HG03095 (cell line): Measurements from ENCODE around the gene SLC5A5.

ENCODE experiments used
- ATAC-seq: cut with Tn5 transposase; IDR thresholded peaks from one replicate; pipeline ENCODE4 v1.9.1; 2021; ENCODE audit warnings: moderate library complexity; ENCODE audit not compliant: unreplicated experiment

The SLC5A5 gene

DNA sequence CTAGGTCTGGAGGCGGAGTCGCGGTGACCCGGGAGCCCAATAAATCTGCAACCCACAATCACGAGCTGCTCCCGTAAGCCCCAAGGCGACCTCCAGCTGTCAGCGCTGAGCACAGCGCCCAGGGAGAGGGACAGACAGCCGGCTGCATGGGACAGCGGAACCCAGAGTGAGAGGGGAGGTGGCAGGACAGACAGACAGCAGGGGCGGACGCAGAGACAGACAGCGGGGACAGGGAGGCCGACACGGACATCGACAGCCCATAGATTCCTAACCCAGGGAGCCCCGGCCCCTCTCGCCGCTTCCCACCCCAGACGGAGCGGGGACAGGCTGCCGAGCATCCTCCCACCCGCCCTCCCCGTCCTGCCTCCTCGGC is at the start of gene SLC5A5:
Gene SLC5A5, plus strand, starts transcription at position 68 of the 373 bp plus-strand sequence. CDS start 375 bp downstream, outside the sequence.
- no peak for ATAC-seq

DNA sequence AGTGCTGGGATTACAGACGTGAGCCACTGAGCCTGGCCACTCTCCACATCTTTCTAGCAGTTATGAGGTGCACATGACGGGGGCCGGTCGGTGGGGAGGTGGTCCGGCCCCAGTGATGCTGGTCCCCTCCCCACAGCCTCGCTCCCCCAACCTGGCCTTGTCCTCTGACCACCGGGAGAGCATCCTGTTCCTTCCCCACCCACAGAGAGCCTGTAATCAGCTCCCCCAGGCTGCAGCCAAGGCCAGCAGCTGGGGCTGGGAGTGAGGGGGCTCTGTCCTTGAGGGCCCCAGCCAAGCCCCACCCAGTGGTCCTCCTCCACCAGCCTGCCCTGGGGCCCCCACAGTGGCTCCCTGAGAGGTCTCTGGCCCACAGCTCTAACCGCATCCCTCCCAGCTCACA is 47.4 kb upstream of the SLC5A5 start:
- no peak for ATAC-seq

DNA sequence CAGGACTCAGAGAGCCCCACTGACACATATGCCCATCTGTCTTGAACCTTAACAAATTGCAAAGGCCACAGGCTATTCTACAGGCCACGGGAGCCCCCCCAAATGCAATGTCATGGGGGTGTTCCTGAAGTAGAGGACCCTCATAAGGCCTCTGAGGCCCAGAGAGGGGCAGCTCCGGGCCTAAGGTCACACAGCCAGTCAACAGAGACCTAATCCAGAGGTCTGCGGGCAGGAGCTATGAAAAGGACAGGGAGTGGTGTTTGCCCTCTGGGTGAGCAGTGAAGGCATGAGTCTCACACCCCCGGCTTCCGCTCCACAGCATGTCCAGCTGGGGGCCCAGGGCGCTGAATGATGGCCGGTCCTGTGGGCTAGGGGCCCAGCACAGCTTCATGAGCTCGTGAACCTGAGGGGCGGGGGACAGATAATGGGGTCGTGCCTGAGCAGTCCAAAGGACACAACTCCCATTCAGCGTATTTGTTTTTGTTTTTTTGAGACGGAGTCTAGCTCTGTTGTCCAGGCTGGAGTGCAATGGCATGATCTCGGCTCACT is 45.2 kb upstream of the SLC5A5 start:
- no peak for ATAC-seq

DNA sequence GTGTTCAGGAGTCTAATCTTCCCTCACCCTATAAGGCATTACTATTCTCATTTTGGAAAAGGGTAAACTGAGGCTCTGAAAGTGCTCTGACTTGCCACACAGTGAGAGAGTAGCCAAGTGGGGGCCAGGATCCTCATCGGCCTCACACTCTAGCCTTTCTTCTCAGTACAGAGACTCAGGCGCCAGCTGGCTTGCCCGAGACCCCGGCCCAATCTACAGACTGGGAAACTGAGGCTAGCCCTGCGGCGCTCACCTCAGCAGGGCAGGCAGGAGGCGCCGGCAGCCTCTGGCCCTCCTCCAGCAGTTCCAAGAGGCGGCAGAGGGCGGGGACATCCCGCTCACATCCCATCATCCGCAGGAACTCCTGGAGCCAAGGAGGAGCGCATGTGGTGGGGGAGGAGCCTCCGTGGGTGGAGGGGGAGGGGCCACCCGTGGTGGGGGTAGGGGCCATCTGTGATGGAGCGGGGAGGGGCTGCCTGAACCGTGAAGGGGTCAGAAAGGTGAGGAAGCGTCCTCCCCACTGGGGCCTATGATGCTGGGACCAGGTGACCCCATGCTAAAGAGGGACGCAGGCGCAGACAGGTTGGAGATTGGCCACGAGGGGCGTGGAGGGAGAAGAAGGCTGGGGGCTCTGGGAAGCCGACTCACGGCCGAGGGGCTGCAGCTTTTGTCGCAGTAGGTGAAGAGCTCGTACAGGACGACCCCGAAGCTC is 41.7 kb upstream of the SLC5A5 start:
- no peak for ATAC-seq

DNA sequence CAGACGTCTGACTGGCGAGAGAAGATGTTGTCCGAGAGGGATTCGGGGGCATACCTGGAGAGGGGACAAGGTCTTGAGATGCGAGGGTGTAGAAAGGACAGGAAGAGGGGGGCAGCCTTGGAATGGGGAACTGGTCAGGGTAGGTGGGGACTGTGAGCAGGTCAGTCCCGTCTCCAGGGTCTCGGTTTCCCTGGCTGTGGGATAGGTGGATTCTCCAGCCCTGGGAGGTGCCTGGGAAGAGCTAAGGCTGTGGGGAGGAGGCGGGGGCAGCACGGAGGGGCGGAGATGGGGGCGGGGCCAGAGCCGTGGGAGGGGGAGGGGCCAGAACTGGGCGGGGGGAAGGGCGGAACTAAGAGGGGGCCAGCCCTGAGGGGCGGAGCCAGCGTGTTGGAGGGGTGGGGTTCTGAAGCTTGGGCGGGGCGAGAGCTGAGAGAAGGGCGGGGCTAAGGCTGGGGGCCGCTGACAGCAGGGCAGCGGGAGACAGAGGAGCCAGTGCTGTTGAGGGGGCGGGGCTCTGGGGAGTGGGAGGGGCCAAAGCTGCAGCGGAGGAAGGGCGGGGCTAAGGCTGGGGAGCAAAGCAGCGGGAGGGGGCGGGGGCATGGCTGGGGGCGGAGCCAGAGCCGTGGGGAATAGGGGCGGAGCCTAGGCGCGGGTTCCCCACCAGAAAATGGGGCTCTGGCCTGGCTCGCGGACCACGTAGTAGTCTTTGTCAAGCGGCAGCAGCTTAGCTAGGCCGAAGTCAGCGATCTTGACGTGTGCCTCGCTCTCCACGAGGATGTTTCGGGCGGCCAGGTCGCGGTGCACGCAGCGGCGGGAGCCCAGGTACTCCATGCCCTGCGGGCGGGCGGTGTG is 41.0 kb upstream of the SLC5A5 start:
- ATAC-seq, result no peak

DNA sequence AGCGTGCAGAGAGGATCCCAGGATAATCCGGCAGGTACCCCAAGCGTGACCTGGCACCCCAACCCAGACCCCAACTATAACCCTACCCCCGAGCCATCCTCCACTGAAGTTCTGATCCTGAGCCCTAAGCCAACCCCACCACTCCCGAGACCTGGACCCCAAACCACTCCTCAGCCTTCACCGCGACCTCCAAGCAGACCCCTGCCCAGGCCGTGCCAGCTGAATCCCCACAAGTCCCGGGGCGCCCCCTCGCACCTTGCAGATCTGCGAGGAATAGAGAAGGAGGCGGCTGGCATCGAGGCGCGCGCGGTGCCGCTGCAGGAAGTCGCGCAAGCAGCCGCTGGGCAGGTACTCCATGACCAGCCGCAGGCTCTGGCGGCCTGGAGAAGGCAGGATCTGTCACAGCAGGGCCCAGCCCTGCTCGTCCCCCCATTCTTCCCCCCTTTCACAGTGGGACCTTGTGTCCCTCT is 40.3 kb upstream of the SLC5A5 start:
- ATAC-seq, result no peak

DNA sequence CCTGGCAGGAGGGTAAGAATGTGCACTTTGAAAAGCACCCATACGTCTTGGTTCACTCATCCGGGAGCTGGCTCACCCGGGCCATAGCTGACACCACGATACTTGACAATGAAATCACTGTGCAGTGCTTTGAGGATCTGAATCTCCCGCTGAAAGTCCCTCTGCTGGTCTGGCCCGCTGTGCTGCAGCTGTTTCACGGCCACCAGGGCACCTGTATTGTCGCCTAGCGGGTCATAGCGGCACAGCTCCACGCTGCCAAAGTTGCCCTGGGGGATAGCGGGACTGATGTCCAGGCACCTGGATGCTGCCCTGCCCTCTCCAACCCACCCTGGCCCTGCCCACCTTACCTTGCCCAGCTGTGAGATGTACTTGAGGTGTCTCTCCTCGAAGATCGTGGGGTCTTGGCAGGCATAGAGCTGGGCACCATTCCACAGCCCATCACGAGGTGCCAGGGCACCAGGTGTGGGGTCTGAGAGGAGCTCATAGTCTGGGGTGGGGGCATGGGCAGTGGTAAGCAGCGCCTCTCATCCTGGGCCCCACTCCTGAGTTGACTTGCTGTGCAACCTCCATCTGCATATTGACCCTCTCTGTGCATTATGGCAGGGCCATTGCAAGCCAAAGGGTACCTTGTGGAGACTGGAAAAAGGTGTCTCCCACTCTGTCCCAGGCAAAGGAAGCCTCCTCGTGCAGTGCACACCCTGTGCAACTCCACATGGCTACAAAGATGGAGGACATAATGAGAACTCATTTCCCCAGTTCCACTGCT is 39.1 kb upstream of the SLC5A5 start:
- ATAC-seq, result no peak

DNA sequence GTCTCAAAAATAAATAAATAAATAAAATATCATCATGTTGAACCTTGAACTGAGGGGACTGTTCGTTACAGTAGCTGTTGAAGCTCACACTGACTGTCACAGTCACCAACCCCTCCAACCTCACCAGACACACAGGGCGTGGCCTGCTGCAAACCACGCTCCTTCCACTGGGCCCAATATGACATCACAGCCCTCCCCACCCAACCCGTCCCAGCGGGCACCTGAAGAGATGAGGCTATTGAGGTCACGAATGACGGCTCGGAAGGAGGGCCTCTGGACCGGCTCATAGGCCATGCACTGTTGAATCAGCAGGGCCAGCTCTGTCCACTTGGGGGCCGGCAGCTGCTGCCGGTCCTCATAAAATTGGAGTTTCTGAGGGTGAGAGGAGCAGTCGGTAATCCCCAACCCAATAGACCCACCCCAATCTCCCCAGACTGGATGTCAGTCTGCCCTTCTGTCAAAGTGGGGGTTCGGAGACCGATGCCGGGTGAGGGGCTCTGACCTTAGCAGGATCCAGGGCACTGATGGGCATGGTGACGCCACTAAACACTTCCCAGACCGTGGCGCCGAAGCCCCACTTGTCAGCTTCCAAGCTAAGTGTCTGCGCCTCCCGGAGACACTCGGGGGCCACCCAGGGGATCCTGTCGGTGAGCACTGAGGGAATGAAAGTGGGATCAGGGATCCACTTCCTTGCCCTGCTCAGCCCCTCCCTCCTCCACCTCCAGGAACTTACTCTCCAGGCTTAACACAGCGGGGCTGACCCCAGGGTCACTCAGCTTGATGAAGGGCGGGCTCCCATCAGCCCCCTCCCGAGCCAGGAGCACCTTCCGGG is 37.2 kb upstream of the SLC5A5 start:
- no peak for ATAC-seq

DNA sequence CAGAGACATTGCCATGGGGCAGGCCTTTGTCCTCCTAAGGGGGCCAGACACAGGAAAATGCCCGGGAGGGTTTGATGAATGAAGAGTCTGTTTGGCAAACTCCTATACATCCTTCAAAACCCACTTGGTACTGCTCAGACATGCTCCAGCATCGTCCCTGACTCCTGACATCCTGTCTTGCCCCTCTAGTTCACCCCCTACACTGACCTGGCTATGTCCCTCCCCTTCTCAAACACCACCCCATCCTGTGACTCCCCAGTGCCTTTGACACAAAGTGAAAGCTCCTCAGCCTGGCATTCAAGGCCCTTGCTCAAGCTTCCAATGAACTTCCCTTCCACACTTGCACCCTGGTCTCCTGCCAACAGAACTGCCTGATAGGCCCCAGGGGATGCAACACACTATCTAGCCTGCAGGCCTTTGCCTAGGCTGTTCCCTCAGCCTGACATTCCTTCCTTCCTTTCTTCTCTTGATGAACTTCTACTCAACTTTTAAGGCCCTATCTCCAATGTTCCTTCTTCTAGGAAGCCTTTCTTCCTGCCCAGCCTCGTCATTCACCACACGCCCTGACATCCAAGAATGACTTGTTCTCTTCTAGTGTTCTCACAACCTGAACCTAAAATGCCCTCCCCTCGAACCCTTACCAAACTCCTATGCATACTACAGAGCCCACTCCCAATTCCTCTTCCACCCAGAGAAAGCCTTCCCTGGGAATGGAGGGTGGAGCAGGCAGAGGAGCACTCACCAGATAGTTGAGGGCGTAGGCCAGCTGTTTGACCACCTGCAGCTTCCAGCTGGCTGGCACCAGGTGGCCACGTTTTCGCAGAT is 36.4 kb upstream of the SLC5A5 start:
- ATAC-seq, result no peak

DNA sequence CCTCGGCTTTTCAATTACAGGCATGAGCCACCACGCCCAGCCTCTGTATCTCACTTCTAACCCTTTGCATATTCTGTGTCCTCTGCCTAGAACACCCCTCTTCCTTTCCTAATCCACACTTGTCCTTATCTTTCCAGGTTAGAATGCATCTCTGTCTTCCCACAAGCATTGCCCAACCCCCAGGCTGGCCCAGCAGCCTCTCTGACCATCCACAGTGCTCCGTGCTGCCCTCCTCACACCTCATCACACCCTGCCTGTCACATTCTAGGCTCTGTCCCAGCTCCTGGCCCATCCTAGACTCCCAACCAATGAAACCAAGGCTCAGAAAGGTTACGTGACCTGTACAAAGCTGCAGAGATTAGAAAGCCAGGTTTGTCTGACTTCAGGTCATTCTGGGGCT is 35.2 kb upstream of the SLC5A5 start:
- ATAC-seq, result no peak

DNA sequence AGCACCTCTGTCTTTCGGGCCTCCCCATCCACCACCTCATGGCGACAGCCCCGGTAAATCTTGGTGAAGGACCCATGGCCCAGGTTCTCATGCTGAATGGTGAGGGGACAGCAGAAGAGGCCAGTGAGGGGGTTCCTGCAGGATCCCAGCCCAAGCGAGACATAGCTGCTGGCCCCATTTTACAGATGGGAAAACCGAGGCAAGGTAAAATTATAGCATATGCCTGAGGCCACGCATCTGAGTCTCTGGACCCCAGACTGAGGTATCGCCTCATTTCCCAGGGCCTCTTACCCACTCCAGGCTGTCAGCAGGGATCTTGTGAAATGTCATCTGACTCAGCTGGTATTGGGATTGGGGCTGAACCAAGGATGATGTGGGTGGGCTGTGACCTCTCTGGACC is 33.8 kb upstream of the SLC5A5 start:
- no peak for ATAC-seq

DNA sequence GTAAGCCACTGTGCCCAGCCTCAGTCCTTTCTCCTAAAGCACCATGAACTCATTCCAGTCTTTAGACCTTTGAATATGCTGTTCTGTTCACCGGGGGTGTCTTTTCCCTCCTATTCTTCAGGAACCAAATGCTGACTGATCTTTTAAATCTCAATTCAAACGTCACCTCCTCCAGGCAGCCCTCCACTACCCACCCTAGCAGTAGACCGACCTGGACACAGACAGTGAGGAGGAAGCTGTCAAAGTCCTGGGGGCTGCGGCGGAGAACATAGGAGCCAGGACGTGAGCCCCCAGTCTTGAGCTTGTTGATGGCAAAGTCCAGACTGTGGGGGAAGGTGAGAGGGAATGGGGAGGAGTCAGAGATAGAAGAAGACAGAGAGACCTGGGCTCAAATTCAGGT is 31.7 kb upstream of the SLC5A5 start:
- no peak for ATAC-seq

DNA sequence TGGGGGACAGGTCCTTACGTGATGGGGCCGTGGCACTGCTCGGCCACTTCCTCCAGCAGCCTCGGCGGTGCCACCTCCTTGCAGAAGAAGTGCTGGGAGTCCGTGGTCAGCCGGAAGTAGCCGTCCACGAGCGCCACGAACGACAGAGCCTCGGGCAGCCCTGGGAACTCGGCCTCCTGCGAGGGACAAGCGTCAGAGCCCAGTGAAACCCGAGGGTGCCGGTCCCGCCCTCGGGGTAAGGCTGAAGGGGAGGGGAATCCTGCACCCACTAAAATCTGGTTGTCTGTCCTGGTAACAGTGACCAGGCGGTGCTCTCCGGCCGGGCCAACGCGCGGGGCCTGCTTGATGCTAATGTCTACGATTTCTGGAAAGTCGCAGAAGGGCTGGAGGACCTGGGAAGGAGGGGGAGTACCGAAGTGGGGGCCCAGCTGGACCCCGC is 30.4 kb upstream of the SLC5A5 start:
- ATAC-seq, result no peak

DNA sequence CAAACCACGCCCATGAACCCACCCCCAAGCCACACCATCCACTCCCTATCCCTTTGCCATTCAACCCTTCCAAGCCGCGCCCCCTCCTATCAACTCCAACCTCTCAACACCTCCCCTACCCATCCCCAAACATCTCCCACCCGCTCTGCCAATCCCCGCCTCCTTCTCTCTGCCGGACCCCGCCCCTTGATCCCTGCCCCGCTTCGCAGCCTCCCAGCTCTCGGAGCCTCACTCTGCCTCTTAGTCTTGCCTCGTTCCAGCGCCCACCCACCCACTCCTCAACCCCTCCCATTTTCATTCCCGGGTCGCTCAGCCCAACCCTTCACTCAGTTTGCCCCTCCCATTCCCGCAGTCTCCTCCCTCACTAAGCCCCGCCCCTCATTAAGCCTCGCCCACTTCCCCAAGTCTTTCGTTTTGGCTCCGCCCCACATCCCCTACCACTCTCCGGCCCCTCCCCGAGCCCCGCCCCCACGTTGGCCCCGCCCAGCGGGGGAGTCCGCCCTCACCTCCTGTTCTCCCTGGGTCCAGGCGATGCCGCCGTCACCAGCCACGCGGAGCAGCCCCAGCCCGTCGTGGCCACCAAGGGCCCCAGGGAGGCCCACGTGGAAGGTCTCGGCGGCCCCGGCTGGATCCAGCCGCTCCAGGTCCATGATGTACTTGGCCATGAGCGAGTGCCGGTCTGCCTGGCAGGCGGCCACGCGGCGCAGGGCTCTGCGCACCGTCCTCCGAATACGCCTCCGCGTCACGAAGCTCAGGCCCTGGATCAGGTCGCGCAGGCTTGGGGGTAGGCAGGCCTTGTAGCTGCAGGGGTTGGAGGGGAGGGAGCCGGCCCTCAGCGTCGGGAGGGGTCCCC is 29.7 kb upstream of the SLC5A5 start:
- ATAC-seq, result no peak

DNA sequence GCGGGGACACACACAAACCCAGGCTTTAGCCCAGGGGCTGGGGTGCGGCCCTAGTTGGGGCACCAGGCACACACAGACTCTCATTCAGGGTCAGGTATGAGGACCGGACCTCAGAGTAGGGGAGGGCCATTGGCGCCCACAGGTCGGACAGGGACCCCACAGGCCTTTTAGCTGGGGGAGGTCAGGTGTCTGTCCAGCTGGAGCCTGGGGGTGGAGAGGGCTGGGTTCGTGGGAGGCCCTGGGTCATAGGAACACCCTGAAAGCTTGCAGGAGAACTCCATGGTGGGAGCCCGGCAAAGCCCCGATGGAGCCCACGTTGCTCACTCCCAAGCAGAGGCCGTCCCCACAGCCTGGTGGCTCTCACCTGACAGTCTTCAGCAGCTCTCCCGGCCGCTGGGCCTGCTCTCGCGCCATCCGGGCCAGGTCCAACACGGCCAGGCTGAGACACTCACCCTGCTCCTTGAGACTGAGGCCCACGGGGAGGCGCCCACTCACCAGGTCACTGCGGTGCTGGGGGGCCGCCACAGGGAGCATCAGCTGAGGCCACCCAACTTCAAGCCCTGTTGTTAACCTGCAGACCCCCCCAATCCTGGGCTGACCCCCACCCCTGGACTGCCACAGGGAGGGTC is 29.0 kb upstream of the SLC5A5 start:
- ATAC-seq, result no peak

DNA sequence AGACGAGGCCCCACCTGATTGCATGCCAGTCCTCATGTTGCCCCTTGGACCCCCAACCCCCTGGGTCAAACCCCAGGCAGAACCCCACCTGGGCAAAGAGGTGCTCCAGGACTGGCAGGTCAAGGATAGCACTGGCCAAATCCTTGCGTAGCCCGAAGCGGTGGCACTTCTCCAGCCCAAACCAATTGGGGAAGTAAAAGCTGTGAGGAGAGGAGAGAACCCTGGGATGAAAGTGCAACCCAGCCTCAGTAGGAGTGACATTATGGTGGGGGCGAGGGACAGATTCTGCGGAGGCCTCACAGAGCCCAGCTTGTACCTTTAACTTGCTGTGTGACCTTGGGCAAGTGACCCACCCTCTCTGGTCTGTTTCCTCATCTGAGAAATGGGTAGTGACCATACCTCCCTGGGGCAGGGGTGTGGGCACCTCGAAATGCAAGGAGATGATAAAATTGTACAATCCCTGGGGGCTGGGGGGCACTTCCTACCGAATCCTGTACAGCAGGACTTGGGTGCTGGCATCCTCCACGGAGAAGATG is 28.4 kb upstream of the SLC5A5 start:
- ATAC-seq, result no peak

DNA sequence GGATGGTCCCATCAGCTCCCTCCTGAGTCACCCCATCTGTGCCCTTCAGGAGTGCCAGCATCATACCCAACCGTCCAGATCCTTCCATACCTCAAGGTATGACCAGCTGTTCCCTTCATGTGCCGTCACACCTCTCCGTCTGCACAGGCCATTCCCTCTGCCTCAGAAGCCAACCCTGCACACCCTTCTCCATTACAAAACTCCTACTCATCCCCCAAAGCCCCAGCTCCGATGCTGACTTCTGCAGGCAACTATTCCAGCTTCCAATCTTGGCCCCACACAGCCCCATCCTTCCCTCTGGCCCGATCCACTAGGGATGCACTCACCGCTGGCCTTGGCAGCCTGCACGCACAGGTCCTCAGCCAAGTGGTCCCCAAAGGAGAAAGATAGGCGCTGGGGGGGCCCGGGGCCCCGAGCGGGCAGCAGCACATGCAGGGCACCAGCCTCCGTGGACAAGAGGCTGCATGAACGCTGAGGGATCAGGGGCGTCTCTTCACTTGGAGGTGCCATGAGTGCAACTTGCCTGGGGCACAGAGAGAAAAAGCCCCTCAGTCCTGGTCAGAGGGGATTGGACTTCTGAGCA is 27.7 kb upstream of the SLC5A5 start:
- no peak for ATAC-seq
